Effector CD8-positive, alpha-beta T cell (primary cell): Measurements from ENCODE around the gene MBD5.

Experiments
- DNase-seq: peaks from one replicate; lab custom pipeline; 2025; lab: John Stamatoyannopoulos, UW

Gene MBD5

GRCh38 chr2:148548716-148549400 is 528.0 kb downstream of the MBD5 start:
- no peak for DNase-seq

- DNase-seq, result peak; percentile 2
Measured at GRCh38 chr2:148552675-148553331, 531.9 kb downstream of the MBD5 start.

- DNase-seq, result no peak
Measured at GRCh38 chr2:148553332-148553887, 532.5 kb downstream of the MBD5 start.

- no peak for DNase-seq
Measured at GRCh38 chr2:148554459-148555247, 533.8 kb downstream of the MBD5 start.

GRCh38 chr2:148555622-148556294 is 534.9 kb downstream of the MBD5 start:
- DNase-seq, result no peak

GRCh38 chr2:148557844-148558436 is 537.0 kb downstream of the MBD5 start:
- no peak for DNase-seq

GRCh38 chr2:148560496-148560895 is 539.6 kb downstream of the MBD5 start:
- DNase-seq, result no peak

GRCh38 chr2:148561389-148561788 is 540.5 kb downstream of the MBD5 start:
- DNase-seq, result no peak

- DNase-seq, result no peak
Measured at GRCh38 chr2:148565272-148565894, 544.5 kb downstream of the MBD5 start.
